Activated CD8-positive, alpha-beta memory T cell treated with anti-CD3 and anti-CD28 coated beads for 36 hours (primary cell): Measurements from ENCODE around the gene KCNJ1. TPM values are rescaled to one million over a fixed set of nuclear protein-coding genes. Genes with fewer than 3 reads are reported as not detected.

Experiments used
- CTCF ChIA-PET: fragments of 350-600 bp; sonication (Branson Sonifier 250); formaldehyde crosslinking; loops from one replicate; lab custom pipeline; 2021; ENCODE audit warnings: antibody characterized with exemption; lab: Charles Lee
- POLR2A ChIA-PET: fragments of 350-600 bp; sonication (Branson Sonifier 250); formaldehyde crosslinking; loops from one replicate; lab custom pipeline; 2021; ENCODE audit warnings: antibody characterized with exemption; lab: Charles Lee
- total RNA-seq, 2 experiments: library from RNA; stranded (reverse); gene quantifications; one replicate each; pipeline ENCODE4 v1.2.3, GENCODE V29; 2021

KCNJ1 gene
- total RNA-seq, 2 experiments from 2014 or later = not detected

DNA sequence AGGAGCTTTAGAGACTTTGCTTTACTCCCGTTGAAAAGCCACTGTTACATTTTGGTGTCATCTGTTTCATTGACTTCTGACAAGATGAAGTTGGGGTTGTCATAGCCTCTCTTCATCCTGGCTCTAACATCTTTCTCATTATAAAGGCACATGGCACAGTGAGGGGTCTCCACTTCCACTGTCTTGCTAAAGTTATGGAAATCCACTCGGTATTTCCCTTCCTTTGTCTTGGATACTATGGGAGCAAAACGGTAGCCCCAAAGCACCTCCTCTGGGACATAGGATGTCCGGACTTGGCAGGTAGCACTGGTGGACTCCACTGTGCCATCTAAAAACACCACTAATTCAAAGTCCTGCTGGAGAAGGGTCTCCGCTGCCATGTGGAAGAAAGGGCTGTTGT, 28.0 kb downstream of the KCNJ1 start:
- CTCF ChIA-PET = no interaction called here
- POLR2A ChIA-PET = no interaction called here

DNA sequence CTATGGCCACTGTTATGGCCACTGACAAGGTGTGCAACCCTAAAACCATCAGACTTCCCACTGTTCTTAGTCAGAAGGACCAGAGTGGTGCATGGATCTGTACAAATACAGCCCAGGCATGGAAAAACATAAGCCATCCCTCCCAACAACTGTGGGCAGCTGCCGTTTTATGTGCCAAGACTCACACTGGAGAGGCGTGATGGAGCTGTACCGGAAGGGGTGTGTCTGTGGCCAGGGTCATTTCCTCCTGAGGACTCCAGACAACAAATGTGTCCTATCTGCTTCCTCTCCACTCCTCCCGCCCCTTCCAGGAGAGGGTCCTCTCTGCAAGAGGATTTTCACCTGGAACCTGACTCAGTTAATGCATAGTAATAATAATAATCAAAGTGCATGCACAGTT, 29.5 kb downstream of the KCNJ1 start:
- POLR2A ChIA-PET = no interaction called here

DNA sequence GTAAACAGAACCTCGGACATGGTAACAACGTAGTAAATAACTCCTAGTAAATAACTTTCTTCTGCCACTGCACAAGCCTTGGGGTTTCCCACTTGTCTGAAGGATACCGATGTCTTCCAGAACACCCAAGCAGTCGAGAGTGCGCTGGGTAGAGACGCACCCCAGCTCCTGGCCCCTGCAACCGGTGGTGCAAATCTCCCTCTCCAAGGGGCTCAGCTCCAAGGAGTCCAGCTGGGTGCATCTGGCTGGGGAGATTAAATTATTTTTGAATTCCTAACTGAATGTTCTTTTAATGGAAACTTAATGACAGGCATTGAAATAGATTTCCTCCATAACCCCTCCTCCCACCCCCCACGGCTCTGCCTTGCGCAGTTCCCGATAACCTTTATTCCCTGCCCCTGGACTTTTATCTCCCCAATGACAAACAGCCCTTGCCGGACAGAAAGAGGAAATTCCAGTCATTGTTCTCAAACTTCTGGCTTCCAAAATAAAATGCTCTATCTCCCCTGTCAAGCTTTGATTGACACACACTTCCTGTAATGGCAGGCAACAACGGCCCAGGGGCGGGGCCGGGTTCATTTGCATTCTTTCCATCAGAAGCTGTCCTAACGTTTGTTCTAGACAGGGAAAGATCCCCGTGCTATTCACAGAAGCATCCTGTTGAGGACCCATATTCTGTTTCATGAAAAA, 31.2 kb downstream of the KCNJ1 start:
- CTCF ChIA-PET = no interaction called here

More for the DNA sequence above, 29.5 kb downstream of the KCNJ1 start:
- CTCF ChIA-PET = no interaction called here

DNA sequence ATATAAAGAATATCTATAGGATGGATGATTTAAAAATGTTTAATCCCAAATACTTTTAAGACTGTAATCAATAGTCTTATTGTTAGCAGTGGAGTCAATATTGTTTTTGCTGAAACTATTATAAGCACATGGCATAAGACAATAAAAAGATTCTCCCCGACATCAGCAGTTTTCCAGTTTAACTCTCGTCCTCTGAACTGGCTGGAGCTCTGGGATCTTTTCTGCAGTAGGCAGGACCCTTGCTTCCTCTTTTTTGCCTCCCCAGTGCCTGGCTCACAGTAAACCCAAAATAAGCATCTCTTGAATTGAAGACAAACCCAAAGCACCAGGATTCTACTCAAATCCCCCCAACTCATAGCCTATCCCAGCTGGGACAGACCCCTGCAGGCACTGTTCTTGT, 32.9 kb downstream of the KCNJ1 start:
- ChIA-PET CTCF (no interaction called here), POLR2A (no interaction called here)

More for the DNA sequence above, 31.2 kb downstream of the KCNJ1 start:
- POLR2A ChIA-PET = no interaction called here

DNA sequence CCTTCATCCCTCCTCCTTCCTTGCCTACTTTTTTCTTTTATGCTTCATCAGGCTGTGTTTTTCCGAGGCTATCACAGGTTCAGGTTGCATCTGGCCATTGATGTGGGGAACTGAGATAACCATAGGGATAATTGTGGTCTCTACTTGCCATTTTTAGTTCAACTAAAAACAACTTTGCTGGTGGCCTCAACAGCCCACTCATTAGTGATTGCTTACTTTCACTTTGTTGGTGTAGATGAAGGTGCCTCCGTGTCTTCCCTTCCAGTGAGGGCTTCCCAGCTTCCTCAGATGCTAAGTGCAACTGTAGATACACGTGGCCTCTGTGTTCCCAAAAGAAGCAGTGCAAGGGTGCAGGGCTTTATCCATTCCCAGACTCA, 35.0 kb downstream of the KCNJ1 start:
- POLR2A ChIA-PET = interaction anchor here (0.6 kb wide), 1 partner anchor 75 kb away, joined by 3 read pairs; no protein-coding TSS in a partner anchor
- CTCF ChIA-PET = interaction anchor here (0.7 to 2.3 kb wide), 8 partner anchors 10 to 675 kb away, joined by 3 to 24 read pairs (median 8); no protein-coding TSS in a partner anchor

DNA sequence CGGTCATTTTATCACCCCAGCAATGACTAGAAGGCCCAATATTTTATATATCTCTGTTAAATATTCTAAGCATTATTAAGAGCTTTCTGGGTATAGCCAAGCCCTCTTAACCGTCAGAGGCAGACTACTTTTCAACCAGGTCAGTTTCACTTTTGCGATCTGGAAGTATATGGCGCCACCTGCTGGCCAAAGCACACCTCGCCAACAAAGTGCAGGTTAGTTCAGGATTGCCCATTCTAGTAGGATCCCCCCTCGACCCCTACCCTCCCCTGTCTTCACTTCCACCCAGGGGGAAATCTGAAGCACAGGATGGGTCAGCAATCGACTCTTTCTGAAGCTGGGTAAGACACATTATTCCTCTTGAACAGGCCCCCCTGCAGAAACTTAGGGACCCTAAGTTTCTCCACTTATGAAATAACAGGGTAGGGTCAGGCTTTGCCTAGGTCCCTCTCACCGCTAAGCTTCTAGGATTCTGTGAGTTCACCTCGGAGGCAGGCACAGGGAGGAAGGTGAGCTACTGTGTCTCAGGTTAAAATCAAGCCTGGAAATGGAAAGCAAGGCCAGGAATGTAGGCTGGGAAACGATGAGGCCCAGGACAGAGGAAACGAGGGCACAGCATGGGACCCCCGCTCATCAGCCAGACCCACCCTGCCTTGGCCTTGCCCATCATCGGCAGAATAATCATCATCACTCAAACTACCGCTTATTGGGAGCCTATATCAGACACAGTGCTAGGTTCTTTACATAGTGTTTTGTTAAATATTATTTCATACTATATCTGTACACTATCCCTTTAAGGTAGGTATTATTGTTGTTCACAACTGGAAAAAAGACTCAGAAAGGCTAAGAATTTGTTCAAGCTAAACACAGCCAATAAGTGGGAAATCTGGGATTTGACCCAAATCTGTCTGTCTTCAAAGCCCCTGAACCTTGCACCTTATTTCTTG, 35.6 kb downstream of the KCNJ1 start:
- ChIA-PET CTCF (interaction anchor here (0.7 to 2.5 kb wide), 32 partner anchors 9 to 813 kb away, joined by 3 to 24 read pairs (median 4); no protein-coding TSS in a partner anchor), POLR2A (interaction anchor here (0.6 to 1.1 kb wide), 3 partner anchors 10 to 202 kb away, joined by 3 read pairs; no protein-coding TSS in a partner anchor)

DNA sequence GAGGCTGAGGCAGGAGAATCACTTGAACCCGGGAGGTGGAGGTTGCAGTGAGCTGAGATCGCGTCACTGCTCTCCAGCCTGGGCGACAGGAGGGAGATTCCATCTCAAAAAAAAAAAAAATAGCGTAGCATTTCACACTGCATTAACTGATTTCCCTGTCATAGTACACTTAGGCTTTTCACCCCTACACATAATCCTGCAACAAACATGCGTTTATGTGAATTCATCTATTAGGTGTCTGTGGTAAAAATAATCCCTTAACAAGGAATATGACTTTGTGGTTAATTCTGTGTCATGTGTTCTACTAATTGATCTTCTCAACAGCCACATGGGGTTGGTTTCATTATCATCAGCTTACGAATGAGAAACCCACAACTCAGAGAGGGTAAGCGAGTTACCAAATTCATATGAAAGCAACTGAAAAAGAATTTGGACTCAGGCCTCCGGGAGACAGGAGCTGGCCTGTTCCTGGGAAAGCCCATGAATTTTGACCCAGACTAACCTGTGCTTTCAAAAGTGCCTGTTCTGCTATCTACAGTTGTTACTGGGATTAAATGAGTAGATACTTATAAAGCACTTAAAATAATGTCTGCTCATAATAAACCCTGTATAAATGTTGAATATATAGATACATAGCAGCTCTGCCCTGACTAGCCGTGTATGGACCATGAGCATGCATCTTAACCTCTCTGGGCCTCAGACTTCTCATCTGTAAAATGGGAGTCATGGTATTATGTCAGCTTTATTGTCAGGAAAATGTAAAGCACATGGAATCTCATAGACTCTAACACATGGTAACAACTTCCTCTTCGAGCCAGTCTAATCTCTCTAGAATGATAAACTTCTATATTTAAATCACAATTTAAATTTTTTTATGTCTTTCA, 36.6 kb downstream of the KCNJ1 start:
- CTCF ChIA-PET = interaction anchor here (0.7 to 2.5 kb wide), 32 partner anchors 8 to 812 kb away, joined by 3 to 24 read pairs (median 4); no protein-coding TSS in a partner anchor

DNA sequence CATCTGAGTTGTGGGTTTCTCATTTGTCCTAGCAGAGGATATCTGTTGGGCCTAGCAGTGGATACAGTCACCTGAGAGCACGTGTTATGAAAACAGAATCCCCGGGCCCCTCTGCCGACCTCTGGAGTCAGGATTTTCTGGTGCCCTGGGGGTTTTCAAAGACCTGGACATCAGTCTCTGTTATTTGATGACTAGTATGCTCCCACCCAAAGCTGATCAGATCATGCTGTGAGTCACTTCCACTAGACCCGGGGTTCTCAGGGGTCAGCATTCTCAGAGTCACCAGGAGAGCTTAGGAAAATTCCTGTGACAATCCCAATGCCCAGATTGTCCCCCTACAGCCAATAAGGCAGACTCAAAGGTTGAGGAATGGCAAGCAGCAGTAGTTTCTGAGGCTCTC, 38.7 kb downstream of the KCNJ1 start:
- ChIA-PET POLR2A (no interaction called here), CTCF (interaction anchor here (1.5 kb wide), 1 partner anchor 196 kb away, joined by 4 read pairs; no protein-coding TSS in a partner anchor)

More for the DNA sequence above, 36.6 kb downstream of the KCNJ1 start:
- POLR2A ChIA-PET = interaction anchor here (0.8 to 1.1 kb wide), 2 partner anchors 11 to 201 kb away, joined by 3 read pairs; no protein-coding TSS in a partner anchor

DNA sequence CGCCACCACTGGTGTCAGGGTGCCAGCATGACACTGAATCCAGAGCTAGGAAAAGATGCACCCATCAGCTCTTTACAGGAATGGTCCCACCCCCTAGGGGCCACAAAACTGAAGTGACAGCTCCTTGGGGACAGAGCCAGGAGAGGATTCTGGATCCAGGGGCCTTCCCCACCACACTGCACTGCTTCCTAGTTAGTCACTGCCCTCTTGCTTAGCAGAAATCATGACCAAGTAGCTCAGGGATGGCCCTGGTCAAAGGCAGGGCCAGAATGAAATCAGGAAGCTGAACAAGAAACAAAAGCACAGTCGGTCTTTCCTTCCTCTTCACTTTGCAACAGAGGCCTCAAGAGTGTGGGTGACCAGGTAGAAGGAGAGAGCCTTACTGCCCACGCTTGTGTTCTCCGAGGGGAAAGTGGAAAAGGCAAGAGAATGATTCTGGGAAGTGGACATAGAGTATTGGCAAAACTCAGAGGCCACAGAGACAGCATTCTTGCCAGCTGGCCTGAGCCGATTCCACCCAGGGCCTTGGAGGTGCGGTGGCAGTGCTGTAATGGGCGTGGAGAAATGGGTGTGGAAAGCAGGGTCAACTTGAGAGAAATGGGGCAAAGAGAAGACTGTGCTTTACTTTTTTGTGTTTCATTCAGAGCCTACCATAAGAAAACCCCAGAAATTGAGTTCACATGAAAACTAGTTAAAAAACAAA, 39.8 kb downstream of the KCNJ1 start:
- ChIA-PET POLR2A (no interaction called here), CTCF (no interaction called here)

DNA sequence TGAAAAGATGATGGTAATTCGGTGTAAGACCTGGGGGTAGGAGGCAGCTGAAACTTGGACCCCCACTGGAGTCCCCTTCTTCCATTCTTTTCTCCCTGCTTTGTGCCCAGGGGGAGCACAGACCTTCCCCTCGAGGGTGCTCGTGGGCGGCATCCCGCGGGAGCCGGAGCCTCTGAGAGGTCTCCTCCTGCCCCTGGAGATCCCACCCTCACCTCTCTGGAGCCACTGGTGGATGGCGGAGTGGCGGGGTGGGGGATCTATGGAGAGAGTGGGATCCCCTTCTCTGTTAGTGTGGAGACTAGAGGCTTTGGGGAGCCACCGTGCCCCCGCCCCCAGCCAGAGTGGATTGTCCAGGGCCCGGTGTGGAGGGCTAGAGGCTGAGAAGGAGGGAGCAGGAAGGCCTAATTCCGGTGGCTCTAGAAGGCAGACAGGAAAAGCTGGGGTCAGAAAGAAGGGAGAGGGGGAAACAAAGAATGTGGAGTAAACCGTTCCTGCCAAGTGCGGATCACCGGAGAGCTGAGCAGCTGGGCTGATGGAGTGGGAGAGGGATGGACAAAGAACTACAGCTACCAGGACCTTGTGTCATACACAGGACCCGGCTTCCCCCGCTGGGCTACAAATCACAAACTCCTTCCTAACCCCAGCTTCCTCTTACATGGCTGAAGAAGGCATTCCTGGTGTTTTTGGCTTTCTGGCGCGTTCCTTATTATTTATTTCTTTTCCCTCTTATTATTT, 41.9 kb downstream of the KCNJ1 start:
- POLR2A ChIA-PET = no interaction called here
- CTCF ChIA-PET = interaction anchor here (1.0 kb wide), 1 partner anchor 19 kb away, joined by 3 read pairs; no protein-coding TSS in a partner anchor

DNA sequence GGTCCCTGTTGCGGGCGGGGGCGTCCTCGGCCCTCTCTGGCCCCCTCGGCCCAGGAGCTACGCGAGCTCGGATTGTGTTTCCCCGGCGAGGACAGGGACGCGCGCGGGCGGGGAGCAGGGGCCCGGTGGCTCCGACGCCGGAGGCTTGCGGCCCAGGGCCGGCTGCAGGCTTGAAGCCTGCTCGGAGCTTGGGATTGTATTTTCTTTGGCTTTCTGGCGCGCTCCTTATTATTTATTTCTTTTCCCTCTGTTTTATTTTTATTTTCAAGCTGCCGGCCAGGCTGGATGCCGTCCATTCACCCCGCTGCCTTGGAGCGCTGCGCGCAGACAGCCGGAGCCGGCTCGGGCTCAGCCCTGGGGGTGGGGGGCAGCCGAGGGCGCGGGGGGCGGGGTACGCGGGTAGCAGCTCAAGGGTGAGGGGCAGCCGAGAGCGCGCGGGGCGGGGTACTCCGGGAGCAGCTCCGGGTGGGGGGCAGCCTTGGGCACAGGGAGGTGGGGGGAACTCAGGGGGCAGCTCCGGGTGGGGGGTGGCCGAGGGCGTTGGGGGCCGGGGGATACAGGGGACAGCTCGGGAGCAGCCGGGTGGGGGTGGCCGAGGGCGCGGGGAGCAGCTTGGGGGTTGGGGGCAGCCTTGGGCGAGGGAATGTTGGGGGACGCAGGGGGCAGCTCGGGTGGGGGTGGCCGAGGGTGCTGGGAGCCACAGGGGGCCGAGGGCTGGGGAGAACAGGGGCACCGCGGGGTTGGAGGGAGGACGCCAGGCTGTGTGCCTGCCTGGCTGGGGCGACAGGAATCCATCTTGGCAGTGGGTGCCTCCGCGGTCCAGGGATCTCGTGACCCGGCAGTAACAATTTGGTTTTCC, 42.7 kb downstream of the KCNJ1 start:
- POLR2A ChIA-PET = no interaction called here
- CTCF ChIA-PET = interaction anchor here (0.9 kb wide), 1 partner anchor 48 kb away, joined by 3 read pairs; no protein-coding TSS in a partner anchor

DNA sequence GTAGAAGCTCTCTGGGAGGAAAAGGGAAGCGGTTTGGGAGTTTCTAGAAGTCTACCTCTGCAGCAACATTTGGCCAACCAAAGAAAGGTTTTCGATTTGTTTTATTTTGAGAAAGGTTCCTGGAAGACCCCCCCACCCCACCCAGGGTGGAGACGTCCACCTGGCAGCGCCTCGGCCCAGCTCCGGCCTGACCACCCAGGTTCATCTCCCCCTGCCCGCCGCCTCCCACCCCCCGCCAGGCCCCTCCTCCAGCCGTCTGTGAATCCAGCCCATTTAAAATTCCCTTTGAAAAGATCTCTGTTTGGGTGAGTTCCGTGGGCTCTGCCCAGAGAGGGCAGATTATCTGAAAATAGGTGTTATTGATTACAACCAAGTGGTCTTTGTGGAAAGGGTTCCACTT, 43.3 kb downstream of the KCNJ1 start:
- CTCF ChIA-PET = interaction anchor here (0.9 kb wide), 1 partner anchor 47 kb away, joined by 3 read pairs; no protein-coding TSS in a partner anchor

DNA sequence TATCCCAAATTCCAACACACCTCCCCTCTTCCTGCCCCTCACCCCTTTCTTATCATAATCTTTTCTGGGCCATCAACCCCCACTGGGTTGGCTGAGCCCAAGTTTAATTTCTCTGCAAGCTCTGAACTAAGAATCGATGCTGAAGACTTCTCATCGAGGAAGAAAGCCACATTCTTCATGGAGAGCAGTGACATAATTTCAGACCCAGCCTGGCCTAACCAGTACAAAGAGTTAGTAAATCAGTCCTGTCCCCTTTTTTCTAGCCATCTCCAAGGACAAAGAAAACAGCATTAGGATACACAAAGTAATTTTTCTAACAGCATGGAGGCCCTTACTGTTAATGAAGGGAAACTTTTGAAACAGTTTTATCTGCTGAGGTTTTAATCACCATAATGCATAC, 45.0 kb downstream of the KCNJ1 start:
- POLR2A ChIA-PET = no interaction called here
- CTCF ChIA-PET = interaction anchor here (0.5 to 2.0 kb wide), 2 partner anchors 9 to 1081 kb away, joined by 3 to 11 read pairs; no protein-coding TSS in a partner anchor

More for the DNA sequence above, 43.3 kb downstream of the KCNJ1 start:
- POLR2A ChIA-PET = no interaction called here

DNA sequence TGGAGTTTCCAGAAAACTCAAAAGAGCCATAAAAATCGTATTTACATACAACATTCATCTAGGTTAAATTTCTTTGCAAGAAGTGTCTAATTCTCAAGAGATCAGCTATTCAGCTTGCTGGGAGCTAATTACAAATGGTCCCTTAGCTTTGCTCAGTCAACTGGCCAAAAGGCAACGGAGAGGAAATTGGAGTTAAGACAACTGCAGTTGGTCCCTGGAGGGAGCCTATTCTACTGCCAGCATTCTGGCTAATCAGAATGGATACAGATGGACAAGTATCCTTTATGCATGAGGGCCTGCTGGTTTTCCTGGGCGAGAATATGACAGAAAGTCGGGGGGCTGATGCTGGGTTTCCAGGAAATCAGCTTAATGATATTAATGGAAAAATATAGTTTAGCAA, 45.5 kb downstream of the KCNJ1 start:
- POLR2A ChIA-PET = no interaction called here
- CTCF ChIA-PET = interaction anchor here (2.0 kb wide), 1 partner anchor 10 kb away, joined by 11 read pairs; no protein-coding TSS in a partner anchor

DNA sequence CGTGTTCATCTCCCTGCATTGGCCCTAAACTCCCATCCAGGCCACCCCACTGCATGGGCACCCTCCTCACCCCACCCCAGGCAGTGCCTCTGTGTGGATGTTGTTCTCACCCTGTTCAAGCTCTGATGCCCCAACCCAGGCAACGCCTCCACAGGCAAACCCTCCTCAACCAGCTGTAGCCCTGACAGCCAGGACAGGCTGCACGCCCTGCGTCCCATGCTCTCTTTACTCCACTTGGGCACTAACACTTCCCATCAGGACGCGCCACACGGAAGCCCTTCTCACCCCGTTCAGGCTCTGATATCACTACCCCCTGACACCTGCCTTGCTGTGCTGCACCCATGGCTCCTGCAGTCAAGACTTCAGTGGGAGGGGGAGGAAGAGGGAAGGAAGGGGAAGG, 47.9 kb downstream of the KCNJ1 start:
- ChIA-PET CTCF (no interaction called here), POLR2A (no interaction called here)
